DOHH2 (cell line): ENCODE data around the gene CAPRIN1.

ENCODE experiments used
- EZH2phosphoT487 ChIP-seq: fragments of 200-600 bp; sonication (generic); IDR thresholded peaks from 2 replicates; pipeline ENCODE4 v1.6.1; 2017; ENCODE audit warnings: borderline replicate concordance, mild to moderate bottlenecking, antibody characterized with exemption, low read length, moderate library complexity, mixed read lengths
- TF ChIP-seq, protein P1 (sequence below): fragments of 200-600 bp; sonication (generic); IDR thresholded peaks from one replicate; pipeline ENCODE4 v1.5.1; 2014; ENCODE audit warnings: antibody characterized with exemption, mild to moderate bottlenecking, low read depth, low read length; ENCODE audit not compliant: poor library complexity, severe bottlenecking

- TF ChIP-seq, protein P1, sequence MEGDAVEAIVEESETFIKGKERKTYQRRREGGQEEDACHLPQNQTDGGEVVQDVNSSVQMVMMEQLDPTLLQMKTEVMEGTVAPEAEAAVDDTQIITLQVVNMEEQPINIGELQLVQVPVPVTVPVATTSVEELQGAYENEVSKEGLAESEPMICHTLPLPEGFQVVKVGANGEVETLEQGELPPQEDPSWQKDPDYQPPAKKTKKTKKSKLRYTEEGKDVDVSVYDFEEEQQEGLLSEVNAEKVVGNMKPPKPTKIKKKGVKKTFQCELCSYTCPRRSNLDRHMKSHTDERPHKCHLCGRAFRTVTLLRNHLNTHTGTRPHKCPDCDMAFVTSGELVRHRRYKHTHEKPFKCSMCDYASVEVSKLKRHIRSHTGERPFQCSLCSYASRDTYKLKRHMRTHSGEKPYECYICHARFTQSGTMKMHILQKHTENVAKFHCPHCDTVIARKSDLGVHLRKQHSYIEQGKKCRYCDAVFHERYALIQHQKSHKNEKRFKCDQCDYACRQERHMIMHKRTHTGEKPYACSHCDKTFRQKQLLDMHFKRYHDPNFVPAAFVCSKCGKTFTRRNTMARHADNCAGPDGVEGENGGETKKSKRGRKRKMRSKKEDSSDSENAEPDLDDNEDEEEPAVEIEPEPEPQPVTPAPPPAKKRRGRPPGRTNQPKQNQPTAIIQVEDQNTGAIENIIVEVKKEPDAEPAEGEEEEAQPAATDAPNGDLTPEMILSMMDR: no peak
- TF ChIP-seq EZH2phosphoT487: no peak
Measured at GRCh38 chr11:34124885-34125668, 73.5 kb downstream of the CAPRIN1 start.
